Central memory CD8-positive, alpha-beta T cell (primary cell): ENCODE results near the gene PLIN4.

Experiments used
- ATAC-seq: fragments of 150-1000 bp; cut with Tn5 transposase; replicated peaks from 2 replicates; pipeline ENCODE4 v1.10.0; 2022; ENCODE audit warnings: mild to moderate bottlenecking, moderate FRiP score, moderate number of reproducible peaks; ENCODE audit not compliant: poor library complexity, severe bottlenecking; ENCODE audit errors: extremely low read depth
- DNase-seq, 2 donors: peaks; one replicate each; pipeline ENCODE4 v3.0.0; 2021; ENCODE audit warnings: low spot score in 2 of 2
- H3K27ac Mint-ChIP-seq: one replicate; pipeline ENCODE4 v1.8.0; 2022; ENCODE audit warnings: low read depth, mild to moderate bottlenecking, moderate library complexity, mixed read lengths
- H3K27me3 Mint-ChIP-seq: one replicate; pipeline ENCODE4 v1.8.0; 2022; ENCODE audit warnings: mixed read lengths
- H3K36me3 Mint-ChIP-seq: one replicate; pipeline ENCODE4 v1.8.0; 2022; ENCODE audit warnings: mild to moderate bottlenecking, moderate library complexity, mixed read lengths; ENCODE audit not compliant: insufficient read depth
- H3K4me1 Mint-ChIP-seq: one replicate; pipeline ENCODE4 v1.8.0; 2022; ENCODE audit warnings: mixed read lengths
- H3K4me3 Mint-ChIP-seq: one replicate; pipeline ENCODE4 v1.8.0; 2022; ENCODE audit warnings: mild to moderate bottlenecking, moderate library complexity, mixed read lengths
- H3K9me3 Mint-ChIP-seq: one replicate; pipeline ENCODE4 v1.8.0; 2022; ENCODE audit warnings: mixed read lengths

The PLIN4 gene

DNA sequence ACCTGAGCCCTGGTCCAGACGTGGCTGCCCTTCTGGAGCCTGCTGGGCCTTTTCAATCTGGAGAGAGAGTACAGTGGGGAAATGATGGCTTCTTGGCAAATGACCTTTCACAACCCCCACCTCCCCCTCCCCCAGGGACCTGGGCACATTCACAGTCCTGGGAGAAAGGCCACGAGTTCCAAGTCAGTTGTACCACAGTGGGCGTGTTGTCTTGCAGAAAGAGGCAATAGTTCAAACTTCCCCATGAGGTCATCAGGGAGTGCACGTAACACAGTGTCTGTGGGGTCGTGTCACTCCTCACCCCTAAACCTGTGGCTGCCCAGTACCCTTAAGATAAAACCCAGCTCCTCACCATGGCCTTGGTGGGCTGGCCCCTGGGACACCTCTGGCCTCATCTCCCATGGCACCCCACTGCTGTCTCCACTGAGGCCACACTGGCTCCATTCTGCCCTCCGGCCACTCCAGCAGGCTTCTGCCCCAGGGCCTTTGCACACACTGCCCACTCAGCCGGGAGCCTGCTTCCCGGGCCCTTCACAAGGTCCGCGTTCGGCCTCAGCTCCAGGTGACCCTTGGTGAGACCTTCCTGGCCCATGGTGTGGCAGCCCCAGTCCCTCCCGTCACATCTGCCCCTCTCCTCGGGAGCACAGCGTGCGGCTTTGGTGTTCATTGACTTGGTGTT lies 13.3 kb downstream of the PLIN4 start:
- H3K27ac Mint-ChIP-seq, result no peak overlapping the region
- no peaks in the 10 kb centered on the region for H3K27me3 Mint-ChIP-seq
- no peak overlapping the region for H3K4me3 Mint-ChIP-seq
- peaks cover 4% of the 10 kb centered on the region for H3K36me3 Mint-ChIP-seq
- H3K4me1 Mint-ChIP-seq, result peaks cover 13% of the 10 kb centered on the region
- ATAC-seq (no peak), DNase-seq (no peak)
- H3K9me3 Mint-ChIP-seq, result no peaks in the 10 kb centered on the region

DNA sequence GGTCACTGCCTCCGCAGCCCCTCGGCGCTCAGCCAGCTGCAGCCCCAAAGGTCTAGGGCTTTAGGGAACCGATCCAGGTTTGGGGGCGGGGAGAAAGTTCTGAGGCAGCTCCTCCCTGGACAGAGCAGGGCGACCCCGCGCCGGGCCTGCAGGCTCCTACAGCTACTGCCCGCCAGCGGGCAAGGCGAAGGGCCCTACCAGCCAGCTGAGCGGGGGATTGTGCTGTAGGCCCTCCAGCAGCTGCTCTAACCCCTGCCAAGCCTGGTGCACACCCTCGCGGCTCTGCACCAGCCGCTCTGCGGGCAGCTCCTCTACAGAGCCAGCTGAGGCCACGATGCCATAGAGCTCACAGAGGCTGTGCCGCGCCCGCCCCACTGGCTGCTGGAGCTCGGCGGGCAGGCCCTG lies 14.0 kb downstream of the PLIN4 start:
- H3K27ac Mint-ChIP-seq, result no peak overlapping the region
- no peak for DNase-seq
- peaks cover 13% of the 10 kb centered on the region for H3K4me1 Mint-ChIP-seq
- no peaks in the 10 kb centered on the region for H3K9me3 Mint-ChIP-seq
- no peak for ATAC-seq
- H3K27me3 Mint-ChIP-seq, result no peaks in the 10 kb centered on the region
- H3K36me3 Mint-ChIP-seq, result peaks cover 6% of the 10 kb centered on the region
- no peak overlapping the region for H3K4me3 Mint-ChIP-seq

DNA sequence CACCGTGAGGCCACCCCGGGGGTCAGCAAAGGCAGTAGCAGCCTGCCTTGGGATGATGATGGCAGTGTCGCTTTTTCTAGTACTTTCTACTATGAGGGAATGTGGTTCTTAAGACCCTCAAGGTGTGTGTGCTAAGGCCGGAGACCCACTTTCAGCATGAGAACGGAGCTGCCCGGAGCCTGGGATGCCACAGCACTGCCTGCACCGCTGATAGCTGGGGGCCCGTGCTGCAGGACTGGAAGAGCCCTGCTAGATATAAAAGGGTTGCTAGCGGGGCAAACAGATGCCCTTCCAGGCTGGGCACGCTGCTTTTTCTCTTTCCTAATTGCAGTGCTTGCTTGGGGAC lies 14.5 kb downstream of the PLIN4 start:
- ATAC-seq (no peak), DNase-seq (no peak)
- Mint-ChIP-seq H3K4me3 (no peak overlapping the region), H3K4me1 (peaks cover 13% of the 10 kb centered on the region), H3K36me3 (peaks cover 7% of the 10 kb centered on the region), H3K27me3 (no peaks in the 10 kb centered on the region), H3K27ac (no peak overlapping the region), H3K9me3 (no peaks in the 10 kb centered on the region)

DNA sequence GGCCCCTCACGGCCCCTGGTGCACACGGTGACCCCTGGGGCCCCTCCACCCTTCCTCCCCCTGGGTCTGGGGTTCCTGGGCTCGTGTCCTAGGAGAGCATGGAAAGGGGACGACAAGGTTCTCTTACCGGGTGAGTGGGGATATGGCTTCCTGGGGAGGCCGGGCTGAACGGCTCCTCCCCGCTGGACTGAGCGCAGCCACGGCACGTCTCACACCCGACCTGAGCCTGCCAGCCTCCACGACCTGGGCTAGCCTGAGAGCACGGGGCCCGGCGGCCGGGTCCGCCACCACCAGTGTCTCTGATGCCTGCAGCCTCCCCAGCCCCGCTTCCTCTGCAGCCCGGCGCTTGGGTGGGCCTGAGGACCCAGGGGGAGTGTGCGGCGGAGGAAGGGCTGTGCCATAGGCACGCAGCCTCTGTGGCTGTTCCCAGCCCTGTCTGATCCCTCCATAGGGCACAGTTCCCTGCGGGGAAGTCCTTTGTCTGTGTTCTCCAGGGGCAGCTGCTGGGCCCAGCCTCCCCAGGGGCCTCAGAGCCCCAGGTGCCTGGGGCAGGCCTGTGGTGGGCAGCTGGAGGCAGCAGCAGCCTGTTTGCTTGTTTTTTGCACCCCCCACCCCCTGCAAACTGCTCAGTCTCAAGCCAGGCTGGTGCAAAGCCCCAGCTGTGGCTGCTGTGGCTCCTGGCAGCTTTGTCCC lies 15.0 kb downstream of the PLIN4 start:
- Mint-ChIP-seq H3K36me3 (peaks cover 7% of the 10 kb centered on the region), H3K9me3 (no peaks in the 10 kb centered on the region), H3K4me1 (peaks cover 13% of the 10 kb centered on the region), H3K27me3 (no peaks in the 10 kb centered on the region), H3K27ac (no peak overlapping the region), H3K4me3 (no peak overlapping the region)
- no peak for ATAC-seq
- DNase-seq, result no peak

DNA sequence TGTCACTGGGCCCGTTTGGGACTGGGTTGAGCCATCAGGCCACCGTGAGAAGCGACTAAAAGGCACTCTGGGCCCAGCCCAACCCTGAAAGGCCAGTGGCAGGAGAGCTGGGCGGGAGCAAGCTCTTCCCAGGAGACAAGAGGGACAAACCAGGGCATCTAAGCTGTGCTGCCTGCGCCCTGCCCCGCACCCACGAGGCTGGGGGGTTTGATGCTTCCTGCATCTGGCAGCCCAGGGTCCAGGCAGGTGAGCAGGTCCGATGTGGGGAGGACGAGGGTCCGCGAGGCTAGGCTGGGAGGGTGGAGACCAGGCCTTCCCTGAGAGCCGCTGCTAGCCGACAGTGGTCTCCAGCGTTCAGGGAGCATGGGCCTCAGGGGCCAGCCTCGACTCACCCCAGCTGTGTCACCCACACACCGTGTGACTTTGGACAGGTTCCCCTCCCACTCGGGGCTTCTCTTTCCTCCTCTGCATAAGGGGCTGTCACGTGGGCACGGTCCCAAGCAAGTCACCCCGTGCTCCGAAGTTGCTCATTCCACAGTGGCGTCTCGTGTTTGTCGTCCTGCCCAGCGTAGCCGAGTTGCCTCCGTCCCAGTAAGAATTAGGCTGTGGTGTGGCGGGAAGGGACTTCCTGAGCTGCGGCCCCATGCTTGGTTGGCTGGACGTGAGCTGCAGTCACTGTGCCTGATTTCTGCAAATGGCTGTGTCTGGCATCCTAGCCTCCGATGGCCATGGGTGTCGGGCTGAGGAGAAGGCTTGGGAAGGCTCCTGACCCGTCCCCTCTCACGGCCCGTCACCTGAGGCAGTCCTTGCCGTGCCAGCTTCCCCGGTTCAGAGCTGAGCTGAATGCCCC lies 15.8 kb downstream of the PLIN4 start:
- DNase-seq (no peak), ATAC-seq (no peak)
- Mint-ChIP-seq H3K27ac (no peak overlapping the region), H3K36me3 (peaks cover 7% of the 10 kb centered on the region), H3K9me3 (no peaks in the 10 kb centered on the region), H3K27me3 (no peaks in the 10 kb centered on the region), H3K4me3 (no peak overlapping the region), H3K4me1 (peaks cover 13% of the 10 kb centered on the region)

DNA sequence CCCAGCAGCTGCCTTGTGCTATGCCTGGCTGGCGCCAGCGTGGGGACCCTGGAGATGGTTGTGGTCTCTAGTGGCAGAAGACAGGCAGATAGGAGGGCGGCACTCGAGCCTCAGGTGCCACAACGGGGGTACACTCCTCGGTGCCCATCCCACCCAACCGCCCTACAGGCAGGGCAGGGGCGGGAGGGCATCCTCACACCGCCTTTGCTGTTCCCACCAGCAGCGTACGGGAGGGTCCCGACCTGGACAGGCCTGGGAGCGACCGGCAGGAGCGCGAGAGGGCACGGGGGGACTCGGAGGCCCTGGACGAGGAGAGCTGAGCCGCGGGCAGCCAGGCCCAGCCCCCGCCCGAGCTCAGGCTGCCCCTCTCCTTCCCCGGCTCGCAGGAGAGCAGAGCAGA lies 16.6 kb downstream of the PLIN4 start:
- ATAC-seq (no peak), DNase-seq (no peak)
- H3K36me3 Mint-ChIP-seq, result peaks cover 9% of the 10 kb centered on the region
- no peak overlapping the region for H3K4me3 Mint-ChIP-seq
- H3K9me3 Mint-ChIP-seq, result no peaks in the 10 kb centered on the region
- H3K27me3 Mint-ChIP-seq, result no peaks in the 10 kb centered on the region
- H3K27ac Mint-ChIP-seq, result no peak overlapping the region
- peaks cover 12% of the 10 kb centered on the region for H3K4me1 Mint-ChIP-seq

DNA sequence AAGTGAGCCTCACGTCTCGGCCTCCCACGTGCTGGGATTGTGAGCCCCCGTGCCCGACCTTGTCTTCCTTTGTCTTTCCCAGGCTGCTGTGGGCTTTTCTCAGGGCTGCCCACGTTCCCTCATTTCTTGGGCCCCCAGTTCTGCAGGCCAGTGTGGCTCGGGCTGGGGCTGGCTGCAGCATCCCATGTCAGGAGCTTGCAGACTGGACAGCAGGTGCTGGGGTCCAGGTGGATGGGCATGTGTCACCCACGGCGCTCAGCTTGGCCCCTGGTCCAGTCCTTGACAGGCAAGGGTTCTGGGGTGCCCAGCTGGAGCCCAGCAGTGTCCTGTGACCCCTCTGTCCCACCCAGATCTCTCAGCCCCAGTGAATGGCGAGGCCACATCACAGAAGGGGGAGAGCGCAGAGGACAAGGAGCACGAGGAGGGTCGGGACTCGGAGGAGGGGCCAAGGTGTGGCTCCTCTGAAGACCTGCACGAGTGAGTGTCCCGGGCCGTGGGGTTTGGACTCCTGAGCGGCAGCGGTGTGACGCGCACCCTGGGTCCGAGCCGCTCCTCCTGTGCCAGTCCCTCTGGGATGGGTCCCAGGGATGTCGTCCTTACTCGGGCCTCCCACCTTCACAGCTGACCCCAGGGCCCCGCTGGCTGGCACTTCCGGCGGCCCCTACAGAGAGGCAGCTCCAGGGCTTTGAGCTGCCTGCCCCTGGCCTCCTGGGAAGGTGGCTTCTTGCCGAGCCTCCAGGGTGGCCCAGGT lies 17.3 kb downstream of the PLIN4 start:
- H3K4me1 Mint-ChIP-seq, result peaks cover 5% of the 10 kb centered on the region
- no peaks in the 10 kb centered on the region for H3K9me3 Mint-ChIP-seq
- no peak overlapping the region for H3K27ac Mint-ChIP-seq
- DNase-seq, result no peak
- H3K27me3 Mint-ChIP-seq, result no peaks in the 10 kb centered on the region
- no peak overlapping the region for H3K4me3 Mint-ChIP-seq
- H3K36me3 Mint-ChIP-seq, result peaks cover 7% of the 10 kb centered on the region
- ATAC-seq, result no peak

DNA sequence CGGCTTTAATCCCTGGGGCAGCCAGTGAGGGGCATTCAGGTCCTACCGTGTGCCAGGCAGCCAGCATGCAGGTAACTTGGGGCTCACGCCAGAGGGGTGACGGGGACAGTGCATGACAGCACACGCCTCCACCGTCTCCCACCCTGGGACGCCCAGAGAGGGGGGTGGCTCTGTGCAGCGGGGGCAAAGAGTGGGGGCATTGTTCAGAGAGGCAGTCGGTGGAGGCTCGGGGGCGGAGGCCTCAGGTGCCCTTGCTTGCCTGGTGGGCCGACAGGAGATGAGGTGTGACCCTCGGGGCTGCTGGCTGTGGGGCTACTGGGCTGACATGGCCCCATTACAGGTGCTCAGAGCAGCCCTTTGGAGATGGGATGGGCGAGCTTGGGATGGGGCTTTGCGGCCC lies 18.4 kb downstream of the PLIN4 start:
- Mint-ChIP-seq H3K4me3 (no peak overlapping the region), H3K27ac (no peak overlapping the region), H3K9me3 (no peaks in the 10 kb centered on the region), H3K27me3 (no peaks in the 10 kb centered on the region), H3K36me3 (peaks cover 7% of the 10 kb centered on the region), H3K4me1 (no peaks in the 10 kb centered on the region)
- DNase-seq (no peak), ATAC-seq (no peak)

DNA sequence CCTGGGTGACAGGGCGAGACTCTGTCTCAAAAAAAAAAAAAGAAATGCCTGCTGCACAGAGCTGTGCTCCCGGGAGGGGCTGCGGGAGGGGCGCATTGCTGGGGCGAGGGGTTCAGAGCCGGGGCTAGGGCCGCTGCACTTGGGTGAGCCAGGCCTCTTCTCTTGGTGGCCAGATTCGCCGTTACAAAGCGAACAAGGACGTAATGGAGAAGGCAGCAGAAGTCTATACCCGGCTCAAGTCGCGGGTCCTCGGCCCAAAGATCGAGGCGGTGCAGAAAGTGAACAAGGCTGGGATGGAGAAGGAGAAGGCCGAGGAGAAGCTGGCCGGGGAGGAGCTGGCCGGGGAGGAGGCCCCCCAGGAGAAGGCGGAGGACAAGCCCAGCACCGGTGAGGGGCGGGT lies 19.0 kb downstream of the PLIN4 start:
- no peaks in the 10 kb centered on the region for H3K9me3 Mint-ChIP-seq
- DNase-seq (no peak), ATAC-seq (no peak)
- H3K27me3 Mint-ChIP-seq, result no peaks in the 10 kb centered on the region
- no peak overlapping the region for H3K4me3 Mint-ChIP-seq
- no peak overlapping the region for H3K27ac Mint-ChIP-seq
- H3K4me1 Mint-ChIP-seq, result no peaks in the 10 kb centered on the region
- peaks cover 7% of the 10 kb centered on the region for H3K36me3 Mint-ChIP-seq

DNA sequence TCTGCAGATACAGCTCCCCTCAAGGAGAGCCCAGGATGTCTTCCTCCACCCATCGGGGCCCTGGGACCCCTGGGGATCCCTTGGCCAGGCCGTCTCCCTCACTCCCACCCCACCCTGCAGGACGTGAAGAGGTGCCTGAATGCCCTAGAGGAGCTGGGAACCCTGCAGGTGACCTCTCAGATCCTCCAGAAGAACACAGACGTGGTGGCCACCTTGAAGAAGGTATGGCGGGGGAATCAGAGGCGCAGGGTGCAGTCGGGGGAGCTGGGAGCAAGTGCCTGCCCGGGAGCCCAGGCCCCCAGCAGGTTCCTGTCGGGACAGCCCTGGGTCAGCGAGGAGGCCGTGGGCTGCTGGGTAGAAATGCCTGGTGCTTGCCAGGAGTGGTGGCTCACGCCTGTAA lies 19.6 kb downstream of the PLIN4 start:
- H3K4me1 Mint-ChIP-seq, result no peaks in the 10 kb centered on the region
- H3K9me3 Mint-ChIP-seq, result no peaks in the 10 kb centered on the region
- no peak overlapping the region for H3K27ac Mint-ChIP-seq
- peaks cover 7% of the 10 kb centered on the region for H3K36me3 Mint-ChIP-seq
- ATAC-seq (no peak), DNase-seq (no peak)
- no peak overlapping the region for H3K4me3 Mint-ChIP-seq
- H3K27me3 Mint-ChIP-seq, result no peaks in the 10 kb centered on the region

DNA sequence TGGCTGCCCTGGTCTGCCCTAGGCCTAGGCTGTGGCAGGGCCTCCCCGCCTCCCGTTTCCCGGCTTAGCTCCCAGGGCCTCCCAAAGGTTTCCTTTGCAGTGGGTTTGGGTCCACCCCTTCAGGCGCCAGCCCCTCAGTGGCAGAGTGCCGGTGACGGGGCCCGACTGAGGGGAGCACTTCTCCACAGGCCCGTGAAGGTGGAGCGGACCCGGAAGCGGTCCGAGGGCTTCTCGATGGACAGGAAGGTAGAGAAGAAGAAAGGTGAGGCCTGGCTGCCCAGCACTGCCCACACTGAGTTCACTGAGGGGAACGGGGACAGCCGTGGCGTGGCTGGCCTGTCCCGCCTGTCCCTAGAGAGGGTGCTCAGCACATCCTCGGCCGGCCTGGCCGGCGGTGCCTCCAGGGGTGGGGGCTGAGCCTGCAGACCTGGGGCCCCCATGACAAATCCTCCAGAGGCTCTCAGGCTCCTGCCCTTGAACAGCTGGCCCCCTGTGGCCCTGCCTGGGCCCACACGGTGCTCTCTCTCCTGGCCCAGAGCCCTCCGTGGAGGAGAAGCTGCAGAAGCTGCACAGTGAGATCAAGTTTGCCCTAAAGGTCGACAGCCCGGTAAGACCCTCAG lies 20.4 kb downstream of the PLIN4 start:
- no peak overlapping the region for H3K27ac Mint-ChIP-seq
- no peaks in the 10 kb centered on the region for H3K4me1 Mint-ChIP-seq
- no peak overlapping the region for H3K4me3 Mint-ChIP-seq
- no peak for DNase-seq
- no peaks in the 10 kb centered on the region for H3K27me3 Mint-ChIP-seq
- ATAC-seq, result no peak
- no peaks in the 10 kb centered on the region for H3K9me3 Mint-ChIP-seq
- H3K36me3 Mint-ChIP-seq, result peaks cover 7% of the 10 kb centered on the region

DNA sequence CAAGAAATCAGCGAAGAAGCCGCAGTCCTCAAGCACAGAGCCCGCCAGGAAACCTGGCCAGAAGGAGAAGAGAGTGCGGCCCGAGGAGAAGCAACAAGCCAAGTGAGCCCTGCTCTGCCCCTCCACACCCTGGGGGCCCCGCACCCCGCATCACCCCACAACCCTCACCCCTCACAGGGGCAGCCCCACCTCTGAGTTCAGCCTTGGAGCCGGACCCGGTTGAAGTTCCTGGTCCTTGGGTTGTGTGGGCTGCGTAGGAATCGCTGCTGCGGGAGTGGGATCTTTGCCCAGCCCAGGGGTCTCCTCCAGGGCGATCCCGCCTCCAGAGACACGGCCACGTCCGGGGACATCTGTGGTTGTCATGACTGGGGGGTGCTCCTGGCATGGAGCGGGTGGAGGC lies 22.0 kb downstream of the PLIN4 start:
- DNase-seq (no peak), ATAC-seq (no peak)
- Mint-ChIP-seq H3K9me3 (no peaks in the 10 kb centered on the region), H3K4me1 (no peaks in the 10 kb centered on the region), H3K4me3 (no peak overlapping the region), H3K27ac (no peak overlapping the region), H3K27me3 (no peaks in the 10 kb centered on the region), H3K36me3 (peaks cover 7% of the 10 kb centered on the region)
